Caco-2 (cell line): ENCODE results near the gene PCGF3. TPM values are rescaled to one million over a fixed set of nuclear protein-coding genes. Genes with fewer than 3 reads are reported as not detected.

Source experiments
- Bru-seq: library from RNA; stranded (reverse); fragments of 400-500 nt; gene quantifications from one replicate; lab custom pipeline; 2021; lab: Mats Ljungman, UMichigan
- BruChase-seq, 2 experiments: library from RNA; stranded (reverse); fragments of 400-500 nt; gene quantifications; one replicate each; lab custom pipeline; 2021; lab: Mats Ljungman, UMichigan
- BruUV-seq: library from RNA; stranded (reverse); fragments of 400-500 nt; replicated peaks from 2 replicates; lab custom pipeline; 2021; lab: Mats Ljungman, UMichigan
- CTCF ChIA-PET: fragments of 300-600 bp; sonication (Branson Sonifier 250); formaldehyde crosslinking; loops from one replicate; lab custom pipeline; 2022; ENCODE audit warnings: antibody characterized with exemption; lab: Charles Lee
- POLR2A ChIA-PET: fragments of 300-600 bp; sonication (Branson Sonifier 250); formaldehyde crosslinking; loops from one replicate; lab custom pipeline; 2022; ENCODE audit warnings: antibody characterized with exemption; lab: Charles Lee
- DNase-seq, 2 experiments: peaks; one replicate each; pipeline versions ENCODE4 v3.0.0 to v3.0.0-alpha.2; 2020 to 2022
- H3K27me3 ChIP-seq: replicated peaks from 2 replicates; pipeline ENCODE4 v1.6.0; 2011; ENCODE audit warnings: low read length; ENCODE audit not compliant: control insufficient read depth, insufficient read depth
- H3K36me3 ChIP-seq: 2 replicates; pipeline ENCODE4 v1.5.1; 2011; ENCODE audit warnings: low read length; ENCODE audit not compliant: control insufficient read depth, insufficient read depth
- H3K4me1 ChIP-seq: fragments of 250-450 bp; sonication (Bioruptor Pico); 2 replicates; pipeline ENCODE4 v1.5.1; 2020; ENCODE audit warnings: mild to moderate bottlenecking
- H3K4me3 ChIP-seq: 2 replicates; pipeline ENCODE4 v1.5.1; 2011; ENCODE audit warnings: low read depth, mild to moderate bottlenecking, control low read depth, low read length
- H3K9me3 ChIP-seq: fragments of 250-450 bp; sonication (Bioruptor Pico); 2 replicates; pipeline ENCODE4 v1.5.1; 2020; ENCODE audit warnings: mild to moderate bottlenecking, moderate library complexity
- H3K27ac Mint-ChIP-seq: one replicate; pipeline ENCODE4 v1.8.0; 2022; ENCODE audit warnings: mixed read lengths; ENCODE audit not compliant: unreplicated experiment
- H3K27me3 Mint-ChIP-seq: one replicate; pipeline ENCODE4 v1.8.0; 2022; ENCODE audit warnings: mixed read lengths; ENCODE audit not compliant: insufficient read depth, unreplicated experiment
- H3K36me3 Mint-ChIP-seq: one replicate; pipeline ENCODE4 v1.8.0; 2022; ENCODE audit warnings: mild to moderate bottlenecking, mixed read lengths; ENCODE audit not compliant: insufficient read depth, unreplicated experiment
- H3K4me1 Mint-ChIP-seq: one replicate; pipeline ENCODE4 v1.8.0; 2022; ENCODE audit warnings: low read depth, mixed read lengths; ENCODE audit not compliant: unreplicated experiment
- H3K4me3 Mint-ChIP-seq: one replicate; pipeline ENCODE4 v1.8.0; 2022; ENCODE audit warnings: mild to moderate bottlenecking, moderate library complexity, mixed read lengths; ENCODE audit not compliant: unreplicated experiment
- H3K9me3 Mint-ChIP-seq: one replicate; pipeline ENCODE4 v1.8.0; 2022; ENCODE audit warnings: mixed read lengths; ENCODE audit not compliant: unreplicated experiment
- intact Hi-C: fragments of 100-400 bp; cut with micrococcal nuclease; formaldehyde crosslinking; loops from one replicate; pipeline ENCODE4 v1.10.0; 2022; ENCODE audit not compliant: unreplicated experiment
- long read RNA-seq: library from polyadenylated mRNA; stranded (forward); transcript quantifications from one replicate; pipeline ENCODE4 v2.0.0, GENCODE V29; 2022
- total RNA-seq: library from RNA; stranded (reverse); gene quantifications from 2 replicates; pipeline ENCODE4 v1.2.3, GENCODE V29; 2022
- TF ChIP-seq, protein P1 (sequence below), 2 experiments: fragments of 200-600 bp in 1 of 2; IDR thresholded peaks; 1 replicate in 1 of 2; 2 replicates in 1 of 2; pipeline versions ENCODE4 v1.5.1 to v1.8.0; 2011 to 2022; ENCODE audit warnings: antibody characterized with exemption in 1 of 2, control low read depth in 1 of 2, inconsistent platforms in 1 of 2, low read depth in 1 of 2, low read length in 1 of 2, mild to moderate bottlenecking in 1 of 2, moderate library complexity in 1 of 2; ENCODE audit not compliant: insufficient read depth in 1 of 2, severe bottlenecking in 1 of 2, unreplicated experiment in 1 of 2

The PCGF3 gene, protein sequence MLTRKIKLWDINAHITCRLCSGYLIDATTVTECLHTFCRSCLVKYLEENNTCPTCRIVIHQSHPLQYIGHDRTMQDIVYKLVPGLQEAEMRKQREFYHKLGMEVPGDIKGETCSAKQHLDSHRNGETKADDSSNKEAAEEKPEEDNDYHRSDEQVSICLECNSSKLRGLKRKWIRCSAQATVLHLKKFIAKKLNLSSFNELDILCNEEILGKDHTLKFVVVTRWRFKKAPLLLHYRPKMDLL
- total RNA-seq, result 36.6 and 38.0 TPM in 2 replicates
- percentile 64 among the genes with signal in this experiment for Bru-seq, nascent RNA
- BruChase-seq, experiment 1, labeled RNA remaining after a 2-hour chase, result percentile 76 among the genes with signal in this experiment
- percentile 77 among the genes with signal in this experiment for BruChase-seq, experiment 2, labeled RNA remaining after a 6-hour chase
- long read RNA-seq, full-length matches to known transcripts, result 41 of 45 reads
- long read RNA-seq, partial matches to known transcripts, result 1 of 45 reads
- long read RNA-seq, other reads (novel, unspliced or antisense), result 3 of 45 reads

DNA sequence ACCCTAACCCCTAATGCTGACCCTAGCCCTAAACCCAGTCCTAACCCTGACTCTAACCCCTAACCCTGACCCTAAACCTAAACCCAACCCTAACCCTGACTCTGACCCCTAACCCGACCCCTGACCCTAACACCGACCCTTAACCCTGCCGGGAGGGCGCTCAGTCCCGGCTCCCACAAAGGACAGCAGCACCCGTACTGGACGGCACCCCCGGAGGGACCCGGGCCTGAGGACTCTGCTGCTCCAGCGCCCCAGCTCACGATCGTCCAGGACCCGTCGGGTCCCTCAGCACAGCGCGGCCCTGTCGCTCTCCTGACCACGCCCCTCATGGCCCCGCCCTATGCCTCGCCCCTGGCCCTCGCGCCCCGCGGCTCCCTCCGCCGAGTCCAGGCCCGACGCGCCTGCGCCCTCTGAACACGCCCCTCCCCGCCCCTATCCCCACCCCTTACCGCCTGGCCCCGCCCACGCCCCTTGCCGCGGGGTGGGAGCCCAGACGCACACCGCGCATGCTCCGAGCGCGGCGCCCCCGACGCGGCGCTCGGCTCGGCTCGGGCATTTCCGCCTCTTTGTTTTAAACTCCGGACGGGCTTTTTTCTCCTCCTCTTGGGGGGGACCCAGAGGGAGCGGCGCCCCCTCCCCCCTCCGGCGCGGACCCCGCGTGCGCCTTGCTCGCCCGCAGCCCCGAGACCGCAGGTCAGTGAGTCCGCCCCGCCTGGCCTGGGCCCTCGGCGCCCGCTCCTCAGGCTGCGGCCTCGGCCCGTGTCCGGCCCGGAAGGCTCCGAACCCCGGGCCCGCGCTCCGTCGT, at the start of gene PCGF3:
Gene PCGF3, plus strand, starts transcription at position 555 of the 805 bp plus-strand sequence. CDS start 27,849 bp downstream, outside the sequence.
- peak; percentile 97 for DNase-seq
- H3K36me3 ChIP-seq, result peaks cover 1% of the 10 kb centered on the region; the same call in 1 of the 2 replicates
- intact Hi-C loops, result no loop called here
- H3K27me3 ChIP-seq, result no peaks in the 10 kb centered on the region
- TF ChIP-seq, protein P1, sequence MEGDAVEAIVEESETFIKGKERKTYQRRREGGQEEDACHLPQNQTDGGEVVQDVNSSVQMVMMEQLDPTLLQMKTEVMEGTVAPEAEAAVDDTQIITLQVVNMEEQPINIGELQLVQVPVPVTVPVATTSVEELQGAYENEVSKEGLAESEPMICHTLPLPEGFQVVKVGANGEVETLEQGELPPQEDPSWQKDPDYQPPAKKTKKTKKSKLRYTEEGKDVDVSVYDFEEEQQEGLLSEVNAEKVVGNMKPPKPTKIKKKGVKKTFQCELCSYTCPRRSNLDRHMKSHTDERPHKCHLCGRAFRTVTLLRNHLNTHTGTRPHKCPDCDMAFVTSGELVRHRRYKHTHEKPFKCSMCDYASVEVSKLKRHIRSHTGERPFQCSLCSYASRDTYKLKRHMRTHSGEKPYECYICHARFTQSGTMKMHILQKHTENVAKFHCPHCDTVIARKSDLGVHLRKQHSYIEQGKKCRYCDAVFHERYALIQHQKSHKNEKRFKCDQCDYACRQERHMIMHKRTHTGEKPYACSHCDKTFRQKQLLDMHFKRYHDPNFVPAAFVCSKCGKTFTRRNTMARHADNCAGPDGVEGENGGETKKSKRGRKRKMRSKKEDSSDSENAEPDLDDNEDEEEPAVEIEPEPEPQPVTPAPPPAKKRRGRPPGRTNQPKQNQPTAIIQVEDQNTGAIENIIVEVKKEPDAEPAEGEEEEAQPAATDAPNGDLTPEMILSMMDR (IDR thresholded peaks at IDR 0.05; ENCODE audit: insufficient read depth in 1 of 2, low read depth in 1 of 2, low read length in 1 of 2, severe bottlenecking in 1 of 2, unreplicated experiment in 1 of 2), result no peak
- ChIA-PET CTCF (no interaction called here), POLR2A (interaction anchor here (0.5 kb wide), 1 partner anchor 78 kb away, joined by 10 read pairs; no protein-coding TSS in a partner anchor)
- Mint-ChIP-seq H3K27me3 (no peaks in the 10 kb centered on the region), H3K4me1 (no peaks in the 10 kb centered on the region), H3K9me3 (no peaks in the 10 kb centered on the region), H3K4me3 (peak within 1 kb of the TSS; percentile 81), H3K36me3 (peaks cover 28% of the 10 kb centered on the region), H3K27ac (peak within 1 kb of the TSS; percentile 66)
- no peaks in the 10 kb centered on the region for H3K4me1 ChIP-seq
- BruUV-seq, result no TSS peak
- peak within 1 kb of the TSS; percentile 87 for H3K4me3 ChIP-seq
- no peaks in the 10 kb centered on the region for H3K9me3 ChIP-seq

- no peak overlapping the region for H3K27ac Mint-ChIP-seq
- H3K4me3 Mint-ChIP-seq, result no peak overlapping the region
- intact Hi-C loops, result no loop called here
- H3K4me1 Mint-ChIP-seq, result no peaks in the 10 kb centered on the region
- H3K27me3 Mint-ChIP-seq, result no peaks in the 10 kb centered on the region
- Histone ChIP-seq H3K4me1 (no peaks in the 10 kb centered on the region), H3K27me3 (no peaks in the 10 kb centered on the region), H3K4me3 (no peak overlapping the region), H3K36me3 (no peaks in the 10 kb centered on the region), H3K9me3 (no peaks in the 10 kb centered on the region; the same call in 1 of the 2 replicates)
- no peak for DNase-seq
- CTCF ChIA-PET, result no interaction called here
- POLR2A ChIA-PET, result no interaction called here
- TF ChIP-seq, protein P1 (IDR thresholded peaks at IDR 0.05; ENCODE audit: insufficient read depth in 1 of 2, low read depth in 1 of 2, low read length in 1 of 2, severe bottlenecking in 1 of 2, unreplicated experiment in 1 of 2), result no peak
- H3K9me3 Mint-ChIP-seq, result peaks cover 12% of the 10 kb centered on the region
- H3K36me3 Mint-ChIP-seq, result no peaks in the 10 kb centered on the region
- no TSS peak for BruUV-seq
Observed at GRCh38 chr4:656436-657337, 48.9 kb upstream of the PCGF3 start.
